Kidney (tissue), 14 donors: ENCODE results near the gene MXD1. TPM values are rescaled to one million over a fixed set of nuclear protein-coding genes. Genes with fewer than 3 reads are reported as not detected.

ENCODE experiments used
- DNase-seq, 5 donors: peaks; one replicate each; pipeline ENCODE4 v3.0.0-alpha.2; 2013 to 2020
- FAIRE-seq: peaks from 2 replicates; lab custom pipeline; 2012; peaks lifted over from hg19 to GRCh38; lab: Jason Lieb, UNC
- H3K27ac ChIP-seq, 2 donors: one replicate each; pipeline ENCODE4 v1.7.0; 2013; ENCODE audit warnings: low read depth in 2 of 2, low read length in 2 of 2, inconsistent platforms in 1 of 2
- H3K27me3 ChIP-seq: one replicate; pipeline ENCODE4 v1.7.1; 2013; ENCODE audit warnings: low read length, inconsistent platforms; ENCODE audit not compliant: control insufficient read depth, insufficient read depth
- H3K36me3 ChIP-seq, 3 donors: one replicate each; pipeline versions ENCODE4 v1.7.0 to v1.7.1; 2013; ENCODE audit warnings: low read length in 3 of 3, control low read depth in 1 of 3, inconsistent platforms in 1 of 3; ENCODE audit not compliant: insufficient read depth in 3 of 3, control insufficient read depth in 2 of 3
- H3K4me1 ChIP-seq, 3 donors: one replicate each; pipeline versions ENCODE4 v1.7.0 to v1.7.1; 2013; ENCODE audit warnings: low read length in 3 of 3, inconsistent platforms in 1 of 3, low read depth in 1 of 3; ENCODE audit not compliant: control insufficient read depth in 2 of 3, insufficient read depth in 2 of 3
- H3K4me3 ChIP-seq, 3 donors: one replicate each; pipeline versions ENCODE4 v1.7.0 to v1.8.1; 2013; ENCODE audit warnings: low read length in 3 of 3, control low read depth in 1 of 3, inconsistent platforms in 1 of 3
- H3K9ac ChIP-seq, 3 donors: one replicate each; pipeline versions ENCODE4 v1.7.0 to v1.7.1; 2013; ENCODE audit warnings: low read length in 3 of 3, control low read depth in 1 of 3, inconsistent platforms in 1 of 3
- H3K9me3 ChIP-seq, 3 donors: one replicate each; pipeline versions ENCODE4 v1.7.0 to v1.7.1; 2013; ENCODE audit warnings: low read length in 3 of 3, control low read depth in 1 of 3, inconsistent platforms in 1 of 3; ENCODE audit not compliant: control insufficient read depth in 2 of 3, insufficient read depth in 1 of 3
- intact Hi-C: fragments of 100-400 bp; cut with DNase I; formaldehyde crosslinking; loops from one replicate; pipeline ENCODE4 v1.11.1; 2022
- polyA plus RNA-seq: library from polyadenylated mRNA; stranded (reverse); fragments of 350-450 nt; fragmentation: Illumina TruSeq; extraction: RNeasy Lipid Tissue Mini Kit (QIAGEN cat#74804); gene quantifications from one replicate; pipeline ENCODE4 v1.2.3, GENCODE V29; 2014; ENCODE audit warnings: low read depth, low replicate concordance; ENCODE audit not compliant: insufficient read depth
- total RNA-seq: library from RNA; stranded (reverse); fragmentation: NEBNext Ultra II Directional; extraction: Animal tissue kit (Norgen Biotek cat#: 25700); gene quantifications from one replicate; pipeline ENCODE4 v1.2.1, GENCODE V29; 2021
- TF ChIP-seq, protein P1 (sequence below): IDR thresholded peaks from 3 replicates; pipeline ENCODE4 v1.5.1; 2012; ENCODE audit warnings: mild to moderate bottlenecking, moderate library complexity, borderline replicate concordance; ENCODE audit not compliant: insufficient read depth; ENCODE audit errors: extremely low read depth
- donor health status: control.
- donor health status: control.
- donor health status: control.
- donor health status: control.
- donor health status: control.
- donor health status: DM: yes; HTN: yes; CAD: no.
- donor health status: Normal renal cell carcinoma (clear cell type).

MXD1 gene
- total and polyA plus RNA-seq, 2 donors from 2014 or later: 4.9 to 13.3 TPM

- Histone ChIP-seq H3K9ac (no peak overlapping the region), H3K27me3 (no peaks in the 10 kb centered on the region), H3K36me3 (no peaks in the 10 kb centered on the region), H3K9me3 (no peaks in the 10 kb centered on the region), H3K4me1 (no peaks in the 10 kb centered on the region), H3K4me3 (no peak overlapping the region), H3K27ac (no peak overlapping the region)
- FAIRE-seq (no peak), DNase-seq (no peak)
- intact Hi-C loops: no loop called here
- TF ChIP-seq, protein P1, sequence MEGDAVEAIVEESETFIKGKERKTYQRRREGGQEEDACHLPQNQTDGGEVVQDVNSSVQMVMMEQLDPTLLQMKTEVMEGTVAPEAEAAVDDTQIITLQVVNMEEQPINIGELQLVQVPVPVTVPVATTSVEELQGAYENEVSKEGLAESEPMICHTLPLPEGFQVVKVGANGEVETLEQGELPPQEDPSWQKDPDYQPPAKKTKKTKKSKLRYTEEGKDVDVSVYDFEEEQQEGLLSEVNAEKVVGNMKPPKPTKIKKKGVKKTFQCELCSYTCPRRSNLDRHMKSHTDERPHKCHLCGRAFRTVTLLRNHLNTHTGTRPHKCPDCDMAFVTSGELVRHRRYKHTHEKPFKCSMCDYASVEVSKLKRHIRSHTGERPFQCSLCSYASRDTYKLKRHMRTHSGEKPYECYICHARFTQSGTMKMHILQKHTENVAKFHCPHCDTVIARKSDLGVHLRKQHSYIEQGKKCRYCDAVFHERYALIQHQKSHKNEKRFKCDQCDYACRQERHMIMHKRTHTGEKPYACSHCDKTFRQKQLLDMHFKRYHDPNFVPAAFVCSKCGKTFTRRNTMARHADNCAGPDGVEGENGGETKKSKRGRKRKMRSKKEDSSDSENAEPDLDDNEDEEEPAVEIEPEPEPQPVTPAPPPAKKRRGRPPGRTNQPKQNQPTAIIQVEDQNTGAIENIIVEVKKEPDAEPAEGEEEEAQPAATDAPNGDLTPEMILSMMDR: no peak
These were observed 43.6 kb downstream of the MXD1 start for GRCh38 chr2:69958480-69958879.

- DNase-seq: no peak
- Histone ChIP-seq H3K27me3 (no peaks in the 10 kb centered on the region), H3K9me3 (no peaks in the 10 kb centered on the region), H3K36me3 (no peaks in the 10 kb centered on the region), H3K4me3 (no peak overlapping the region), H3K9ac (no peak overlapping the region), H3K27ac (no peak overlapping the region), H3K4me1 (peaks cover 0 to 2% (median 0%) of the 10 kb centered on the region in 3 donors)
- TF ChIP-seq, protein P1: no peak
- no peak for FAIRE-seq
- intact Hi-C loops: no loop called here
These were observed 44.5 kb downstream of the MXD1 start for GRCh38 chr2:69959425-69959824.

- Histone ChIP-seq H3K27me3 (no peaks in the 10 kb centered on the region), H3K36me3 (no peaks in the 10 kb centered on the region), H3K4me1 (peaks cover 0 to 3% (median 2%) of the 10 kb centered on the region in 3 donors), H3K9ac (no peak overlapping the region), H3K9me3 (no peaks in the 10 kb centered on the region), H3K27ac (no peak overlapping the region), H3K4me3 (no peak overlapping the region)
- DNase-seq: no peak
- intact Hi-C loops: no loop called here
- FAIRE-seq: no peak
- TF ChIP-seq, protein P1: no peak
These were observed 45.9 kb downstream of the MXD1 start for GRCh38 chr2:69960821-69961220.

DNA sequence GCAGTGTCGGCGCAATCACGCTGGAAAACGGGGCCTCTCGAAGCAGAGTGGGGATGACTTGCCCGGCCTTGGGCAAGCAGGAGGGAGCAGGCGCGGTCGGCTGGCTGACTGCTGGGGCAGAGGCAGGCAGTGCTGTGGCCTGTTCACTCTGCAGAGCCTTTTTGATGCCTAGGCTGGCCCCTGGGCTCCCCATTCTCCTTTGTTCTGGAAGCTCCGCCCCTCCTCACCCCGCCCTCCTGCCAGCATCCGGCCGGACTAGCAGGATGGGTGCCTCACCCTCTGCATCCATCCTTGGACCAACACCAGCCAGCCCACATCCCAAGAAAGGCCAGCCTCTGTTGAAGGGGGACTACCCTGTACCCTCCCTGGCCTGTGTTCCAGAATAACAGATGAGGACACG, 46.6 kb downstream of the MXD1 start, which contains the start of gene ASPRV1:
Gene ASPRV1, minus strand, starts transcription at position 136 of the 400 bp plus-strand sequence. CDS start 195 bp downstream, outside the sequence.
- no peaks in the 10 kb centered on the region for H3K27me3 ChIP-seq
- no peak within 1 kb of the TSS for H3K4me3 ChIP-seq
- TF ChIP-seq, protein P1: no peak
- no peaks in the 10 kb centered on the region for H3K36me3 ChIP-seq
- peaks cover 0 to 3% (median 2%) of the 10 kb centered on the region in 3 donors for H3K4me1 ChIP-seq
- no peak within 1 kb of the TSS for H3K9ac ChIP-seq
- intact Hi-C loops: no loop called here
- H3K27ac ChIP-seq: no peak within 1 kb of the TSS
- no peaks in the 10 kb centered on the region for H3K9me3 ChIP-seq
- FAIRE-seq: no peak
- DNase-seq: no peak
